Measurements from ENCODE around the gene HPS3.

The HPS3 gene

GRCh38 chr3:149145356-149145755 lies 15.9 kb downstream of the HPS3 start:
- no peaks in the 10 kb centered on the region for H3K4me1 ChIP-seq (ENCODE audit: insufficient read depth, low read length)

DNA sequence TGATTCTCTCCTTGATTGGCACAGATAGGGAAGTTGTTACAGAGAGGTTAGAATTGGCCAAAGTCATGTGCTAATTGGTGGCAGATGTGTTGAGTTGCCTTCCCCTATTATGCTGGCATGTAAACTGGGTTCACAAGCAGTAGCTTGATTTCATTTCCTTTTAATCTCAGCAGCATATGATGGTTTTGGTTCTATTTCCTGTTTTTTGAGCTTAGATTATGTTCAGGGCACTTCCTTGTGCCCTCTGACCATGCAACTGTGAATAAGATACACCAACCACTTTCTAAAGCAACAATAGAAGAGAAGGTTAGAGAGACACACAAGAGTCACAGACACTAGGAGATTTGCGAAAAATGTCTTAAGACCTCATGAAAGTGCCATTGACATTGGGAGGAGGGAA lies 16.5 kb downstream of the HPS3 start:
- H3K36me3 ChIP-seq (ENCODE audit: insufficient read depth, low read length) = peaks cover 49% of the 10 kb centered on the region

More at GRCh38 chr3:149145356-149145755, 15.9 kb downstream of the HPS3 start:
- no peaks in the 10 kb centered on the region for H3K9me3 ChIP-seq (ENCODE audit: low read length)
- H2AFZ ChIP-seq (ENCODE audit: low read depth, low read length) = no peak overlapping the region
- H3K4me3 ChIP-seq (ENCODE audit: low read length) = no peak overlapping the region
- H3K27me3 ChIP-seq (ENCODE audit: insufficient read depth, low read length) = no peaks in the 10 kb centered on the region
- peaks cover 47% of the 10 kb centered on the region for H3K36me3 ChIP-seq (ENCODE audit: insufficient read depth, low read length)

DNA sequence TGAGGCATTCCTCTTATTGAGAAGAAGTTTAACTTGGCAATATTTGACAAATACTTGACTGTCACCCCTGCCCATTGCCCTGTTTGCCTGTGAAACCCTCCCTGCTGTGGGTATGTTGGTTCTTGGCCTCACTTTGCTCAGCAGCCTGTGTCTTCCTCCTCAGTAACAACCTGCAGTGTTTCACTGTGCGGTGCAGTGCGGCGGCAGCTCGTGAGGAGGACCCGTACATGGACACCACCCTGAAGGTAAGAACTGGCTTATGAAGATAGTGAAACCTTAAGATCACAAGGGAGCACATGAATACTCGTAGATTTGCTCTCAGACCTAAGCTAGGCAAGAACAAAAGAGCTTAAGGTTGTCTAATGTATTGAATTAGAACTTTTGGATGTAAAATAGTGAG lies 21.0 kb downstream of the HPS3 start:
- Histone ChIP-seq H2AFZ (ENCODE audit: low read depth, low read length) (no peak overlapping the region), H3K9me3 (ENCODE audit: low read length) (no peaks in the 10 kb centered on the region), H3K36me3 (ENCODE audit: insufficient read depth, low read length) (peaks cover 41% of the 10 kb centered on the region), H3K4me1 (ENCODE audit: insufficient read depth, low read length) (peaks cover 10% of the 10 kb centered on the region), H3K4me3 (ENCODE audit: low read length) (no peak overlapping the region), H3K27me3 (ENCODE audit: insufficient read depth, low read length) (no peaks in the 10 kb centered on the region)

More for the DNA sequence above, 16.5 kb downstream of the HPS3 start:
- H3K4me1 ChIP-seq (ENCODE audit: insufficient read depth, low read length) = no peaks in the 10 kb centered on the region
- no peak overlapping the region for H2AFZ ChIP-seq (ENCODE audit: low read depth, low read length)
- H3K4me3 ChIP-seq (ENCODE audit: low read length) = no peak overlapping the region
- no peaks in the 10 kb centered on the region for H3K27me3 ChIP-seq (ENCODE audit: insufficient read depth, low read length)
- H3K9me3 ChIP-seq (ENCODE audit: low read length) = no peaks in the 10 kb centered on the region

DNA sequence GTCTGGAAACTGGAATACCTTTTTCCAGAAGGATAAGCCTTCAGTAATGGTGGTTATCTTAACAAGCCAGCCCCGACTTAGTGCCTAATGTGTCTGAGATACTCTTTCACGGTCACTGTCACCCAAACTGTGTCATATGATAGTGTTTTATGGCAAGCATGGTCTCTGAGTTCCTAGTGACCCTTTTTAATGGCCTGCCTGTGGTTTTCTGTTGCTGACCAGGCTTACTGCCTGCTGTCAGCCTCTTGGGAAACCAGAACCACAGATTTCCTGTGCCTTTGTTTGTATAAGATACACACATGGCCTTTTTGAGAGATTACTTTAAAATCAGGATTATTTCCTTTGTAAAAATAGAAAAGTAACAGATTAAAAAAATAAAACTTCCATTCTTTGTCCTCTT lies 22.4 kb downstream of the HPS3 start:
- peaks cover 47% of the 10 kb centered on the region for H3K36me3 ChIP-seq (ENCODE audit: insufficient read depth, low read length)
- H2AFZ ChIP-seq (ENCODE audit: low read depth, low read length) = no peak overlapping the region
- H3K4me1 ChIP-seq (ENCODE audit: insufficient read depth, low read length) = peaks cover 10% of the 10 kb centered on the region
- H3K9me3 ChIP-seq (ENCODE audit: low read length) = no peaks in the 10 kb centered on the region
- no peaks in the 10 kb centered on the region for H3K27me3 ChIP-seq (ENCODE audit: insufficient read depth, low read length)
- no peak overlapping the region for H3K4me3 ChIP-seq (ENCODE audit: low read length)

DNA sequence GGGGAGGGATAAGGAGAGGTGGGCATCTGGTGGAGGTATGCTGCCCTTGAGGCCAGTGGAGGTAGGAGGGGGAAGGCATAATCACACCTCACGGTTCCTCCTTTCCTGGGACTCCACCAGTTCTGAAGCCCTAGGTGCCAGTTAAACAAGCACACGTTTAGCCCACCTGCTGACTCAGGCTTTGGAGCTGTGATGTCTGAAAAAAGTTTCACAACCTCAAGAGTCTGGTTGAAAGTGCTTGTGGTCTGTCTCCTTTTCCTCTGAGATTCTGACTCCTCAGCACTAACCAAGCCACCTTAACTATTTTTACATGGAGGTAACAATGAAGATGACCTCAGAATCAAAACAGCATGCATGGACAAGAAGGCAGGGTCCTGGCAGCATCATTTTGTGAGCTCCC lies 23.0 kb downstream of the HPS3 start:
- H3K4me3 ChIP-seq (ENCODE audit: low read length) = no peak overlapping the region
- no peaks in the 10 kb centered on the region for H3K9me3 ChIP-seq (ENCODE audit: low read length)
- peaks cover 10% of the 10 kb centered on the region for H3K4me1 ChIP-seq (ENCODE audit: insufficient read depth, low read length)
- no peak overlapping the region for H2AFZ ChIP-seq (ENCODE audit: low read depth, low read length)
- no peaks in the 10 kb centered on the region for H3K27me3 ChIP-seq (ENCODE audit: insufficient read depth, low read length)
- H3K36me3 ChIP-seq (ENCODE audit: insufficient read depth, low read length) = peaks cover 48% of the 10 kb centered on the region

DNA sequence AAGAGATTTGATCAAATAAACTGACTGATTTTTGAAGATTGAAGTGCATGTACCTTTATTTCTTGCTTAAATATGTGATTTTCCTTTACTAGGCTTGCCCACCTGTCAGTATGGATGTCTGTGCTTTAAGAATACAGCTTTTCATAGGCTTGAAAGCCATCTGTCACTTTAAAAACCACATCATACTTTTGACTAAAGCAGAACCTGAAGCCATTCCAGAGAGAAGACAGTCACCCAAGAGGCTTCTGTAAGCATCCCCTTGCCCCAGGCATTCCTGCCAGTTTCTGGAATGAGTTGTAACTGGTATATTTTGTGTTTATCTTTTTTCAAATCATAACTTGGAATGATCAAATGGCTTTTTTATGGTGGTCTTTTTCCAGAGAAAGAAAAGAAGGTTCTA lies 24.0 kb downstream of the HPS3 start:
- Histone ChIP-seq H3K27me3 (ENCODE audit: insufficient read depth, low read length) (no peaks in the 10 kb centered on the region), H3K9me3 (ENCODE audit: low read length) (no peaks in the 10 kb centered on the region), H3K4me1 (ENCODE audit: insufficient read depth, low read length) (peaks cover 10% of the 10 kb centered on the region), H3K4me3 (ENCODE audit: low read length) (no peak overlapping the region), H2AFZ (ENCODE audit: low read depth, low read length) (no peak overlapping the region), H3K36me3 (ENCODE audit: insufficient read depth, low read length) (peaks cover 54% of the 10 kb centered on the region)

GRCh38 chr3:149160754-149161300 lies 31.4 kb downstream of the HPS3 start:
- no peaks in the 10 kb centered on the region for H3K4me1 ChIP-seq (ENCODE audit: insufficient read depth, low read length)
- no peaks in the 10 kb centered on the region for H3K9me3 ChIP-seq (ENCODE audit: low read length)
- H3K27me3 ChIP-seq (ENCODE audit: insufficient read depth, low read length) = no peaks in the 10 kb centered on the region
- H3K4me3 ChIP-seq (ENCODE audit: low read length) = no peak overlapping the region
- H3K36me3 ChIP-seq (ENCODE audit: insufficient read depth, low read length) = peaks cover 66% of the 10 kb centered on the region
- H2AFZ ChIP-seq (ENCODE audit: low read depth, low read length) = no peak overlapping the region

DNA sequence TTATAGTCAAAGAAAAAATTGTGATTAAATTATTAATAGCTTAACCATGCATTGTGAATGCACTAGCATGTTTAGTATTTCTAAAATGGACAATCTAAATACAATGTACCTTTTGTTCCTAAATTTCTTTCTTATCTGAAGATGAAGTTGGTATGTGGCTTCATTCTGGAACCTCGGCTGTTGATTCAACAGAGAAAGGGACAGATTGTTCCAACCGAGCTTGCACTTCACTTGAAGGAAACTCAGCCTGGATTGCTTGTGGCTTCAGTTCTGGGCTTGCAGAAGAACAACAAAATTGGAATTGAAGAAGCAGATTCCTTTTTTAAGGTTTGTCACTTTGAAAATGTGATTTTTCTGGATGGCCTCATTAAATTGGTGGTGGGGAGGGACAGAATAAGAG lies 32.6 kb downstream of the HPS3 start:
- peaks cover 60% of the 10 kb centered on the region for H3K36me3 ChIP-seq (ENCODE audit: insufficient read depth, low read length)
- H3K9me3 ChIP-seq (ENCODE audit: low read length) = no peaks in the 10 kb centered on the region
- no peaks in the 10 kb centered on the region for H3K27me3 ChIP-seq (ENCODE audit: insufficient read depth, low read length)
- no peaks in the 10 kb centered on the region for H3K4me1 ChIP-seq (ENCODE audit: insufficient read depth, low read length)
- no peak overlapping the region for H3K4me3 ChIP-seq (ENCODE audit: low read length)
- no peak overlapping the region for H2AFZ ChIP-seq (ENCODE audit: low read depth, low read length)

DNA sequence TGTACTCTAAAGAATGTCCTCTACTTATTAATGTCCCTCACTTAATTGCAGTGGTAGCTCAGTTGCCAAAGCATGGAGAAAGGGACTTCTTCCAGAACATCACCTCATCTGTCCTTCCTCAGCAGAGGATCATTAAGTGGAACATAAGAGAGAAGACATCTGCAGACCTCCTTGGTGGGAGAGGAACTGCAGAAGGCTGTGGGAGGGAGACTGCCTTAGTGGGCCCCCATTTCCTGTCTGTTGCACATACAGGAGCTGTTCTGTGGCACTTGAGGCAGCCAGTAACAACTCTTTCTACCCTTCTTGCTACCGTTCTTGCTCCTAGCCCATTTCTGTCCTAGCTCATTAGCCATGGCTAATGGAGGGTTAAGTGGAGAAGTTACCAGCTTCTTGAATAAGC lies 33.6 kb downstream of the HPS3 start:
- Histone ChIP-seq H3K9me3 (ENCODE audit: low read length) (no peaks in the 10 kb centered on the region), H3K27me3 (ENCODE audit: insufficient read depth, low read length) (no peaks in the 10 kb centered on the region), H3K4me3 (ENCODE audit: low read length) (no peak overlapping the region), H3K4me1 (ENCODE audit: insufficient read depth, low read length) (no peaks in the 10 kb centered on the region), H2AFZ (ENCODE audit: low read depth, low read length) (no peak overlapping the region), H3K36me3 (ENCODE audit: insufficient read depth, low read length) (peaks cover 62% of the 10 kb centered on the region)

DNA sequence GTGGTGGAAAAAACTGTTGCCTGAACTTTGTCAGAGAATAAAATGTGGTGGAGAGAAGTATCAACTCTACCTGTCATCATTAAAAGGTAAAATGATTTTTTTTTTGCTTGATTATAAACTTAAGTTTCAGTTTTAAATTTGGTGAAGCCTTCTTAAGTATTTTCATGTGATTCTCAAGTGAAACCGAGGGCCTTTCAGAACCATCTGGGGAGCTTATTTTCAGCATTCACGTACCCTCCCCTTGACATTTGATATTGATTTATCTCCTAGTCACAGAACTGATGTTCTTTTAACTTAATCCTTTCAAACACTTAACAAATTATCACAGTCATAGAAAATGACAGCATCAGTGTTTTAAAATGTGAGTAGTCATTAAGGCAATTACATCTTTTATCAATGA lies 38.5 kb downstream of the HPS3 start:
- H3K4me3 ChIP-seq (ENCODE audit: low read length) = no peak overlapping the region
- no peak overlapping the region for H2AFZ ChIP-seq (ENCODE audit: low read depth, low read length)

DNA sequence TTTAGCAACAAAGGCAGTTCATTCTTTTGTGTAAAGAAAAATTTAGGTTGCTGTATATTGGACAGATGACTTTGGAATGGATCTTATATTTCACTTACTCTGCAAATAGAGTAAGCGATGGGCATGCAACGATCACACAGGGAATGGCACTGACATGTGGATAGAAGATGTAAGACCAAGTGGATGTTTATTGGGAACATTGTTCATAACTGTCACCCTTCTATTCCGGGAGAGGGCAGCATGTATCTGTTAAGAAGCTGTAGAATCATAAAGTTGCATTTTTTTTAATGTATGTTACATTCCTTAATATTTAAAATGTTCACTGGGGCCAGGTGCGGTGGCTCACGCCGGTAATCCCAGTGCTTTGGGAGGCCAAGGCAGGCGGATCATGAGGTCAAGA lies 41.2 kb downstream of the HPS3 start:
- peaks cover 55% of the 10 kb centered on the region for H3K36me3 ChIP-seq (ENCODE audit: insufficient read depth, low read length)
- H3K27me3 ChIP-seq (ENCODE audit: insufficient read depth, low read length) = no peaks in the 10 kb centered on the region
- no peaks in the 10 kb centered on the region for H3K4me1 ChIP-seq (ENCODE audit: insufficient read depth, low read length)
- H3K4me3 ChIP-seq (ENCODE audit: low read length) = no peak overlapping the region
- H3K9me3 ChIP-seq (ENCODE audit: low read length) = no peaks in the 10 kb centered on the region
- H2AFZ ChIP-seq (ENCODE audit: low read depth, low read length) = no peak overlapping the region

More for the DNA sequence above, 38.5 kb downstream of the HPS3 start:
- H3K4me1 ChIP-seq (ENCODE audit: insufficient read depth, low read length) = no peaks in the 10 kb centered on the region
- no peaks in the 10 kb centered on the region for H3K9me3 ChIP-seq (ENCODE audit: low read length)
- H3K27me3 ChIP-seq (ENCODE audit: insufficient read depth, low read length) = no peaks in the 10 kb centered on the region
- H3K36me3 ChIP-seq (ENCODE audit: insufficient read depth, low read length) = peaks cover 64% of the 10 kb centered on the region

DNA sequence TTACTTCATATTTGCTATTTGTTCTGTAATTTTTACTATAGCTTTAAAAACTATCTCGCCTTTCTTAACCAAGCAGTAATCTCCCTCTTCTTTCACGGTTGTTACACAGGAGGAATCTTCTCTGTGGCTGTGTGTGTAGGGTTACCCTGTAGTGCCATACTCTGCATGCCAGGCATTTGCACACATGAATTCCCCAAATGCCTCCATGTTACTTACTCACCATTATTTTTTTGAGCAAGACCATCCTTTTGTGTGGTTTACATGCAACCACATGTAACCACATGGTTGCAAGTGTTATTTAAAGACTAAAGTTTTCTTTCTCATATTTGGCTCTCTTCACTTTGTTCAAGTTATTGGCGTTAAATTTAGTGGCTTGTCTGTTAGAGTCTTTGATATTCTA lies 45.5 kb downstream of the HPS3 start:
- Histone ChIP-seq H3K9me3 (ENCODE audit: low read length) (peaks cover 8% of the 10 kb centered on the region), H3K27me3 (ENCODE audit: insufficient read depth, low read length) (no peaks in the 10 kb centered on the region), H3K36me3 (ENCODE audit: insufficient read depth, low read length) (peaks cover 40% of the 10 kb centered on the region), H3K4me3 (ENCODE audit: low read length) (no peak overlapping the region), H2AFZ (ENCODE audit: low read depth, low read length) (no peak overlapping the region), H3K4me1 (ENCODE audit: insufficient read depth, low read length) (no peaks in the 10 kb centered on the region)

- peaks cover 8% of the 10 kb centered on the region for H3K9me3 ChIP-seq (ENCODE audit: low read length)
- H3K36me3 ChIP-seq (ENCODE audit: insufficient read depth, low read length) = peaks cover 26% of the 10 kb centered on the region
Measured at GRCh38 chr3:149177122-149177521, 47.7 kb downstream of the HPS3 start.

DNA sequence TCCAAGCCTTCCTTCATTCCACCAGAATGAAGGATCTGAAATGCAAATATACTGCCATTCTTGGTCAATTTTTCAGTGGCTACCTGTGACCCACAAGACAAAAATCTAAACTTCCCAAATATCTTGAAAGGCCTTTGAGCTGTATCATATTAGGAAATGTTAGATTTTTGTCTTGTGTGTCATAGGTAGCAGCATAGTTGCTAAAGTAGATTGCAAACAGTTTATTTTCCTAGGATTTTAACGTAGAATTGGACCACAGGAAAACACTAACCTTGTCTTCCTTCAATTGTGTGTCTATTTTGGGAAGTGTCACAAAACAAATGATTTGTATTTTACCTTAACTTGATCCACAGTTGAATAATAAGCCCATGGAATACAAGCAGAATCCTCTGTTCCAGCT lies 49.8 kb downstream of the HPS3 start:
- Histone ChIP-seq H3K4me1 (ENCODE audit: insufficient read depth, low read length) (no peaks in the 10 kb centered on the region), H3K27me3 (ENCODE audit: insufficient read depth, low read length) (no peaks in the 10 kb centered on the region), H3K4me3 (ENCODE audit: low read length) (no peak overlapping the region), H3K9me3 (ENCODE audit: low read length) (peaks cover 8% of the 10 kb centered on the region), H2AFZ (ENCODE audit: low read depth, low read length) (no peak overlapping the region), H3K36me3 (ENCODE audit: insufficient read depth, low read length) (peaks cover 16% of the 10 kb centered on the region)

More at GRCh38 chr3:149177122-149177521, 47.7 kb downstream of the HPS3 start:
- H3K27me3 ChIP-seq (ENCODE audit: insufficient read depth, low read length) = no peaks in the 10 kb centered on the region
- H3K4me1 ChIP-seq (ENCODE audit: insufficient read depth, low read length) = no peaks in the 10 kb centered on the region
- H2AFZ ChIP-seq (ENCODE audit: low read depth, low read length) = no peak overlapping the region
- no peak overlapping the region for H3K4me3 ChIP-seq (ENCODE audit: low read length)
